IMR-90 (cell line): Measurements from ENCODE around the gene SARS1.

Experiments used
- MAFK ChIP-seq: IDR thresholded peaks from 2 replicates; pipeline ENCODE4 v1.6.1; 2012; ENCODE audit warnings: low read depth, low read length, improper control_type of control experiment
- TF ChIP-seq, protein P1 (sequence below): conservative IDR thresholded peaks from 2 replicates; pipeline ENCODE4 v1.5.1; 2012; ENCODE audit warnings: mild to moderate bottlenecking, low read depth, low read length, improper control_type of control experiment

DNA sequence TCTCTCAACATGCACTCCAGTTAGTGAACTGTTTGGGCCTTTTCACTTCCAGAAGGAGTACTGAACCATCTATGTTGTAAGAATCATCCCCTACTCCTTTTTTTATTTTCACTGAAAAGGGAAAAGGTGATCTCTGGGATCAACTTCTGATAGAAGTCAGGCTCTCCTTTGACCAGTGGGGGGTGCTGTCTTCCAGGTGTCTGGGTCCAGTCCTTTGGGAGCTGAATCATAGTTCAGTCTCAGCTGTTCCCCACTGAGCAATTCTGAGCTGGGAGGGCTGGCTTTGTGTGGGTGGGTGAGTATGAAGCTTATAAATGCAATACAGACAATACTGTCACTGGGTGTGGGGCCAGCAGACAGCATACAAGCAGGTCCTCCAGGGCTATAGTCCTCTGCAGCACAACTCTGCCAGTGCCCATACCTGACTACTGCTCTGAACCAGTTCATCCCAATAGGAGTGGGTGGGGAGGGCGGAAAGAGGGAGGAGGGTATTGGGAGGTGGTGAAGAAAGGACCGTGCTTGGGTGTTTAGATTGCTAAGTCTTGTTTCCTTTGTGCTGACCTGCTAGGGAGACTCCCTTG, 12.5 kb upstream of the SARS1 start:
- TF ChIP-seq, protein P1, sequence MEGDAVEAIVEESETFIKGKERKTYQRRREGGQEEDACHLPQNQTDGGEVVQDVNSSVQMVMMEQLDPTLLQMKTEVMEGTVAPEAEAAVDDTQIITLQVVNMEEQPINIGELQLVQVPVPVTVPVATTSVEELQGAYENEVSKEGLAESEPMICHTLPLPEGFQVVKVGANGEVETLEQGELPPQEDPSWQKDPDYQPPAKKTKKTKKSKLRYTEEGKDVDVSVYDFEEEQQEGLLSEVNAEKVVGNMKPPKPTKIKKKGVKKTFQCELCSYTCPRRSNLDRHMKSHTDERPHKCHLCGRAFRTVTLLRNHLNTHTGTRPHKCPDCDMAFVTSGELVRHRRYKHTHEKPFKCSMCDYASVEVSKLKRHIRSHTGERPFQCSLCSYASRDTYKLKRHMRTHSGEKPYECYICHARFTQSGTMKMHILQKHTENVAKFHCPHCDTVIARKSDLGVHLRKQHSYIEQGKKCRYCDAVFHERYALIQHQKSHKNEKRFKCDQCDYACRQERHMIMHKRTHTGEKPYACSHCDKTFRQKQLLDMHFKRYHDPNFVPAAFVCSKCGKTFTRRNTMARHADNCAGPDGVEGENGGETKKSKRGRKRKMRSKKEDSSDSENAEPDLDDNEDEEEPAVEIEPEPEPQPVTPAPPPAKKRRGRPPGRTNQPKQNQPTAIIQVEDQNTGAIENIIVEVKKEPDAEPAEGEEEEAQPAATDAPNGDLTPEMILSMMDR, result peak; percentile 93
- TF ChIP-seq MAFK, result peak; percentile 62
